ENCODE data around the gene SPNS3.

The SPNS3 gene

GRCh38 chr17:4490637-4491061 is 56.9 kb downstream of the SPNS3 start:
- no peak for DNase-seq

GRCh38 chr17:4492721-4493561 is 59.2 kb downstream of the SPNS3 start:
- no peak for DNase-seq

- DNase-seq: no peak
Measured at GRCh38 chr17:4497101-4497824, 63.5 kb downstream of the SPNS3 start.

GRCh38 chr17:4498461-4499397 is 65.0 kb downstream of the SPNS3 start, which contains the start of gene SPNS2:
Gene SPNS2 (plus strand): TSS chr17:4498881. CDS start chr17:4499048, 167 bp downstream.
- DNase-seq: no peak

- no peak for DNase-seq
Measured at GRCh38 chr17:4499431-4500190, 65.9 kb downstream of the SPNS3 start.

GRCh38 chr17:4500191-4500571 is 66.4 kb downstream of the SPNS3 start:
- no peak for DNase-seq

GRCh38 chr17:4501295-4501949 is 67.7 kb downstream of the SPNS3 start:
- no peak for DNase-seq

GRCh38 chr17:4502466-4503154 is 68.9 kb downstream of the SPNS3 start:
- no peak for DNase-seq

GRCh38 chr17:4503283-4504025 is 69.7 kb downstream of the SPNS3 start:
- DNase-seq: no peak

GRCh38 chr17:4504188-4504587 is 70.4 kb downstream of the SPNS3 start:
- DNase-seq: no peak

- DNase-seq: no peak
Measured at GRCh38 chr17:4505187-4505586, 71.4 kb downstream of the SPNS3 start.

- no peak for DNase-seq
Measured at GRCh38 chr17:4506175-4506813, 72.6 kb downstream of the SPNS3 start.

GRCh38 chr17:4506892-4507291 is 73.2 kb downstream of the SPNS3 start:
- DNase-seq: no peak

- DNase-seq: no peak
Measured at GRCh38 chr17:4507361-4508111, 73.8 kb downstream of the SPNS3 start.

GRCh38 chr17:4508207-4508606 is 74.5 kb downstream of the SPNS3 start:
- no peak for DNase-seq

GRCh38 chr17:4509401-4509800 is 75.7 kb downstream of the SPNS3 start:
- no peak for DNase-seq

GRCh38 chr17:4509923-4510617 is 76.3 kb downstream of the SPNS3 start:
- no peak for DNase-seq

- no peak for DNase-seq
Measured at GRCh38 chr17:4510618-4510941, 76.8 kb downstream of the SPNS3 start.

Measured in NCI-H187 (cell line).